Body of pancreas (tissue), 4 donors: ENCODE data around the gene LILRA5. TPM values are rescaled to one million over a fixed set of nuclear protein-coding genes. Genes with fewer than 3 reads are reported as not detected.

Experiments
- ATAC-seq: fragments of 150-250 bp; one replicate; pipeline ENCODE4 v1.9.1; 2016
- DNase-seq, 4 donors: peaks; one replicate each; pipeline ENCODE4 v3.0.0-alpha.2; 2019
- H3K27ac ChIP-seq, 4 donors: fragments of 200-600 bp; sonication (generic); 1 replicate in 3 of 4; 2 replicates in 1 of 4; pipeline versions ENCODE4 v1.5.1 to v1.6.1; 2016 to 2019; ENCODE audit warnings: mild to moderate bottlenecking in 1 of 4, mixed read lengths in 1 of 4, moderate library complexity in 1 of 4
- H3K27me3 ChIP-seq, 2 donors: fragments of 200-600 bp; sonication (generic); one replicate each; pipeline ENCODE4 v1.6.0; 2016; ENCODE audit warnings: mild to moderate bottlenecking in 1 of 2
- H3K36me3 ChIP-seq, 2 donors: fragments of 200-600 bp; sonication (generic); replicated peaks in 1 of 2; 2 replicates each; pipeline ENCODE4 v1.5.1; 2016; ENCODE audit warnings: low read depth in 2 of 2; ENCODE audit not compliant: insufficient read depth in 1 of 2
- H3K4me1 ChIP-seq: fragments of 200-600 bp; sonication (generic); one replicate; pipeline ENCODE4 v1.6.0; 2016
- H3K4me3 ChIP-seq, 2 donors: fragments of 200-600 bp; sonication (generic); 1 replicate in 1 of 2; 2 replicates in 1 of 2; pipeline ENCODE4 v1.5.1; 2016 to 2019
- H3K9me3 ChIP-seq, 3 donors: fragments of 200-600 bp; sonication (generic); 1 replicate in 2 of 3; 2 replicates in 1 of 3; pipeline ENCODE4 v1.5.1; 2016
- CTCF ChIP-seq, 7 experiments: fragments of 450-650 bp in 4 of 7; fragments of 200-600 bp in 3 of 7; sonication (generic) in 3 of 7; IDR thresholded peaks; one replicate each; pipeline ENCODE4 v1.5.1; 2016 to 2019; ENCODE audit warnings: antibody characterized with exemption in 7 of 7
- POLR2A ChIP-seq, 3 donors: fragments of 450-650 bp; IDR thresholded peaks; one replicate each; pipeline ENCODE4 v1.6.1; 2016; ENCODE audit warnings: antibody characterized with exemption in 3 of 3, mild to moderate bottlenecking in 2 of 3
- WGBS, 2 donors: methylation state at CpG; one replicate each; pipeline ENCODE4 v1.1.5; 2017; 5-methylcytosine and 5-hydroxymethylcytosine counted together
- intact Hi-C: fragments of 100-400 bp; cut with DNase I; formaldehyde crosslinking; loops from one replicate; pipeline ENCODE4 v1.15.1; 2023
- total RNA-seq, 2 donors: library from RNA; depleted of rRNA; stranded (reverse); fragments of >200 nt; gene quantifications; one replicate each; pipeline ENCODE4 v1.1.0, GENCODE V29; 2016

The LILRA5 gene
- total RNA-seq, 2 donors from 2014 or later, result 0.78 TPM; not detected in 1

- no peak for DNase-seq
- 45 to 49% methylated on average over 5 of the region's 5 CpGs for WGBS, 2 donors
- Histone ChIP-seq H3K9me3 (no peaks in the 10 kb centered on the region), H3K36me3 (no peaks in the 10 kb centered on the region), H3K4me1 (no peaks in the 10 kb centered on the region), H3K4me3 (no peak overlapping the region), H3K27ac (no peak overlapping the region), H3K27me3 (no peaks in the 10 kb centered on the region)
- intact Hi-C loops, result no loop called here
- no peak for ATAC-seq
- TF ChIP-seq CTCF (IDR thresholded peaks at IDR 0.05) (no peak), POLR2A (IDR thresholded peaks at IDR 0.05) (peak in 1 of 3 donors; percentile 23)
These were observed 22.2 kb upstream of the LILRA5 start for GRCh38 chr19:54335164-54335563.

DNA sequence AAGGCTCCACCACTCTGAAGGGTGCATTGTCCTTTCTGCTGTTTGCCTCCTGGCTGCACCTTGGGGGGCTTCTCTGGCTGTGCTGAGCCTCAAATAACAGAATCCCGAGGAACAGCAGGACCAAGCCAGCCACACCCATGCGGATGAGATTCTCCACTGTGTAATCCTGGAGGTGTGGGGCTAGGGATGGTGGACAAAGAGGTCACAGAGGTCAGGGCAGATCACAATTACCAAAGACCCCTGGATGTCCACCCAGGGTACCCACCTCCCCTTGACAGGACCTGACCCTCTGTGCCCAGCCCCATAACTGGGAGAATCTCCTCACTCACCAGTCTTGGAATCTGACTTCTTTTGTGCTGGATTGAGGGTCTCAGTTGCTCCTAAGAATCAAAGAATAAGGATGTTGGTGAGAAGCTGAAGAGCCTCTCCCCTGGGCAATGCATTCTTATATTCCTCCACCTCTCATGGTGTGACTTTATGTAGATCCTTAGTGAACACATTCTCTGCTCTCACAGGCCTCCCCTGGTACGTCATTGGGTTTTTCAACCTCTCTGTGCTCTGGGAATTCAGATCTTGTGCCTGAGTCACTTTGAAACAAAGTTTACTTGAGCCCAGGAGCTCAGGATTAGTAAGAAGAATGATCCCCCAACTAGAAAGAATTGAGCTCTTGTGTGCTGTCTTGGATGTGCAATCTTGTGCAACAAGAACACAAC, 20.8 kb upstream of the LILRA5 start:
- Histone ChIP-seq H3K27me3 (no peaks in the 10 kb centered on the region), H3K9me3 (no peaks in the 10 kb centered on the region), H3K4me1 (peaks cover 5% of the 10 kb centered on the region), H3K36me3 (no peaks in the 10 kb centered on the region), H3K4me3 (no peak overlapping the region), H3K27ac (no peak overlapping the region)
- TF ChIP-seq CTCF (IDR thresholded peaks at IDR 0.05) (no peak), POLR2A (IDR thresholded peaks at IDR 0.05) (no peak)
- intact Hi-C loops, result no loop called here
- no peak for ATAC-seq
- no peak for DNase-seq
- WGBS, 2 donors, result 61 to 65% methylated on average over 3 of the region's 3 CpGs

GRCh38 chr19:54332149-54332548, 19.2 kb upstream of the LILRA5 start:
- TF ChIP-seq CTCF (IDR thresholded peaks at IDR 0.05) (no peak), POLR2A (IDR thresholded peaks at IDR 0.05) (no peak)
- Histone ChIP-seq H3K36me3 (no peaks in the 10 kb centered on the region), H3K9me3 (no peaks in the 10 kb centered on the region), H3K4me1 (peaks cover 5% of the 10 kb centered on the region), H3K27ac (no peak overlapping the region), H3K27me3 (no peaks in the 10 kb centered on the region), H3K4me3 (no peak overlapping the region)
- DNase-seq, result no peak
- WGBS, 2 donors, result 33 to 71% methylated on average over 3 to 7 of the region's 7 CpGs
- ATAC-seq, result no peak
- intact Hi-C loops, result no loop called here

DNA sequence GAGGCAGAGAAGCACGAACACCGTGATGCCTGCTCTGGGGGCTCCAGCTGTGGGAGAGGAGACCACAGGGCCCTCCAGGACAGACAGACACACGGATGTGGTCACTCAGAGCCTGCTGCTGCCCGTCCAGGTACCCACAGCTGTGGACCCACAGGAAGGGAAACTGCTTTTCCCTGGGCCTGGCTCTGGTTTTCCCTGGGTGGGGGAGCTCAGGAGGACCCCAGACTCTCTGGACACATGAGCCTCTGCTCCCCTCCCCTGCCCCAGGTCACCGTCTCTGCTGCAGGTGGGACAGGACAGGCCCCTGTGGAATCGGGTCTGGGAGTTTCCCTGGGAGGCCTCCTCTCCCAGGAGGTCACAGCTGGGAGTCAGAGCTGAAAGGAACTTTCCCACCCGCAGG, 18.7 kb upstream of the LILRA5 start:
- Histone ChIP-seq H3K9me3 (no peaks in the 10 kb centered on the region), H3K27me3 (no peaks in the 10 kb centered on the region), H3K4me1 (peaks cover 5% of the 10 kb centered on the region), H3K27ac (no peak overlapping the region), H3K36me3 (no peaks in the 10 kb centered on the region), H3K4me3 (no peak overlapping the region)
- intact Hi-C loops, result no loop called here
- no peak for DNase-seq
- no peak for TF ChIP-seq CTCF (IDR thresholded peaks at IDR 0.05)
- TF ChIP-seq POLR2A (IDR thresholded peaks at IDR 0.05), result no peak
- ATAC-seq, result no peak
- WGBS, 2 donors, result 58 to 73% methylated on average over 3 to 7 of the region's 7 CpGs
